Limb (tissue), 2 donors: ENCODE data around the gene CIDEC.
A peak's percentile ranks its signal among the peaks of the same experiment; 100 is the strongest.
"Not testable (repeated sequence)": the region's sequence is repeated elsewhere in the genome, so short reads cannot be mapped to it uniquely, and the experiment has no call there.

Experiments used
- DNase-seq, 2 donors: peaks; one replicate each; pipeline ENCODE4 v3.0.0-alpha.2; 2016; ENCODE audit errors: extremely low spot score in 2 of 2

The CIDEC gene

DNA sequence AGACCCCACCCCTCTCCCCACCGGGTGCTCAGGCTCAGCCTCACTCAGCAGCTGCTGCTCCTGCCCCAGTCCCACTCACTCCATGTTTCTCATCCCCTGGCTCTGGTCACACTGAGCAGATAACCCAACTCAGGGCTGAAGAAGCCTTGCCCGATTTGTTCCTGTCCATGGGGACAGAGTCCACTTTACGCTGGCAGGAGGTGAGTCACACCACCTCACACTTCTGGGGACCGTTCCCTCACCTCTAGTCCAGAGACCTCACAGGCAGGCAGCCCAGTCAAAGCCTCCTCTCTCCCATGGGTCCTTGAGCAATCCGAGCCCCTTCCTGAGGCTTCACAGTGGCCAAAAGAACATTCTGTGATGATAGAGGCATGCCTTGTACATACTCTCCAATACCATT is 1.4 kb downstream of the CIDEC start:
- no peak for DNase-seq

DNA sequence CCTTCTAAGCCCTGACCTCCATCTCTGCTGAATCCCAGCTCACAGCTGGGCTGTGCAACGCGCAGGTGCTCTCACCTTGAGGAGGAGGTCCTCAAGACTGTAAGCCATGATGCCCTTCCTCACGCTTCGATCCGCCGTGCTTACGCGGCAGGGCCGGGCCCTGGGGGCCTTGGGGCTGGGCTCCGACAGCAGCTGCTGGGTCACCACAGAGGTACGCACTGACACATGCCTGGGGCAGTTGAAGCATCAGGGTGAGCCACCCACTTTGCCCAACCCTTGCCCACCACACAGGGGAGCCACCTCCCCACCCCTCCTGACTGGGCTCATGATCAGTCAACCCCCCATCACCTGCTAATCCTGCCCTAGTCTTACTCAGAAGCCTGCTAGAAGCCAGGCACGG is 3.1 kb downstream of the CIDEC start:
- DNase-seq, result no peak

DNA sequence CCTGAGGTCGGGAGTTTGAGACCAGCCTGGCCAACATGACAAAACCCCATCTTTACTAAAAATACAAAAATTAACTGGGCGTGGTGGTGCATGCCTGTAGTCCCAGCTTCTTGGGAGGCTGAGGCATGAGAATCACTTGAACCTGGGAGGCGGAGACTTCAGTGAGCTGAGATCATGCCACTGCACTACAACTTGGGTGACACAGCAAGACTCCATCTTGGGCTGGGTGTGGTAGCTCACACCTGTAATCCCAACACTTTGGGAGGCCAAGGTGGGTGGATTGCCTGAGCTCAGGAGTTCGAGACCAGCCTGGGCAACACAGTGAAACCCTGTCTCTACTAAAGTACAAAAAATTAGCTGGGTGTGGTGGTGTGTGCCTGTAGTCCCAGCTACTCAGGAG is 3.8 kb downstream of the CIDEC start:
- not testable (repeated sequence) for DNase-seq

DNA sequence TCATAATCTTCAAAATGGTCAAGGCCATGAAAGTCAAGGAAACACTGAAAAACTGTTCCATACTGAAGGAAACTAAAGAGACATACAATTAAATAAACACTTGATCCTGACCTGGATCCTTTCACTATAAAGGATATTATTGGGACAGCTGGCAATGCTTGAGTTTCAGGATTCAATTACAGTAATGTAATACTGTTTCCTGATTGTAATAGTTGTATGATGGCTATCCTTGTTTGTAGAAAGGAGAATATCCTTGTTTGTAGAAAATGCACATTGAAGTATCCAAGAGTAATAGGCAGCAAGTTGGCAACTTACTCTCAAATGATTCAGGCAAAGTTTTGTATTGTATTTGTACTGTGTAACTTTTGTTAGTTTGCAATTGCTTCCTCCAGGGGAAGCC is 4.6 kb downstream of the CIDEC start:
- no peak for DNase-seq

DNA sequence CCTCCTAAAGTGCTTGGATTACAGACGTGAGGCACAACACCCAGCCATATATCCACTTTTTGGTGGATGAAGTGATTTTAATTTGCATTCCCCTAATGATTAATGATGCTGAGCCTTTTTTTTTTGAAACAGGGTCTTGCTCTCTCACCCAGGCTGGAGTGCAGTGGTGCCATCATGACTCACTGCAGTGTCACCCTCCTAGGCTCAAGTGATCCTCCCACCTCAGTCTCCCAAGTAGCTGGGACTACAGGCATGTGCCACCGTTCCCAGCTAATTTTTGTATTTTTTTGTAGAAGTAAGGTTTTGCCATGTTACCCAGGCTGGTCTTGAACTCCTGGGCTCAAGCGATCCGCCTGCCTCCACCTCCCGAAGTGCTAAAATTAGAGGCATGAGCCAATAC is 8.0 kb downstream of the CIDEC start:
- DNase-seq, result not testable (repeated sequence)

DNA sequence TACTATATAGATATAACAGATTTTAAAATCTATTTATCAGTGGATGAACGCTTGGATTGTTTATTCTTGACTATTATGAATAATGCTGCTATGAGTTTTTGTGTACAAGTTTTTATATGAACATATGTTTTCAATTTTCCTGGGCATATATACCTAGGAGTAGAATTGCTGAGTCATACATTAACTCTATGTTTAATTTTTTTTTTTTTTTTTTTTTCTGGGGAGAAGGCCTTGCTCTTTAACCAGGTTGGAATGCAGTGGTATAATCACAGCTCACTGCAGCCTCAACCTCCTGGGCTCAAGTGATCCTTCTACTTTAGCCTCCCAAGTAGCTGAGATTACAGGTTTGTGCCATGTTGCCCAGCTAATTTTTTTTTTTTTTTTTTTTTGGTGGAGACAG is 9.1 kb downstream of the CIDEC start:
- DNase-seq, result no peak

DNA sequence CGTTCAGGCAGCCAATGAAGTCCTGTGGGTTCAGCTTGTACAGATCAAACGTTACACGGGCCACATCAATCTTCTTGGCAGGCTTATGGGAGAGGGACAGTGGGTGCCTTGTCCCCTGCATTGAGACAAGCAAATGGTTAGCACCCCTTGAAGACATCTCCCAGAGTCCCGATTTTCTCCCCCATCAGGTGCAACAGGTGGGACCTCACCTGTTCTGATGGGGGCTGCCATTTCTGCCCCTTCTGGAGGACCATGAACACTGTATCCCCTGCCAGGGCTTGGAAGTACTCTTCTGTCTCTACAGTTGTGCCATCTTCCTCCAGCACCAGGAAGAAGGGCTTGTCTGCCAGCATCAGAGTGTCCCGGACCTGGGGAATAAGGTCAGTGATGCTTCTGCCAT is 10.1 kb downstream of the CIDEC start:
- no peak for DNase-seq

DNA sequence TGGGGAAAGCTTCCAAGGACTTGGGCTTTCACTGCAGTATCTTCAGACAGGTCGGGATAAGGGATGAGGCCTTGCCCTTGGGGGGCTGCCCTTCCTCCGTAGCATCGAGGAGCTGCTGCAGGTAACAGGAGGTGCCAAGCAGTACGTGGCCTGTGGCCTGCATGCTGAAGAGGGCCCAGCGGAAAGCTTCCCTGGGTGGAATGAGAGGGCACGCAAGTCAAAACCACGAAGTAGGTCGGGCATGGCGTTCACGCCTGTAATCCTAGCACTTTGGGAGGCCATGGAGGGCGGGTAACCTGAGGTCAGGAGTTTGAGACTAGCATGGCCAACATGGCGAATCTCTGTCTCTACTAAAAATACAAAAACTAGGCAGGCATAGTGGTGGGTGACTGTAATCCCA is 12.9 kb downstream of the CIDEC start:
- DNase-seq, result no peak

DNA sequence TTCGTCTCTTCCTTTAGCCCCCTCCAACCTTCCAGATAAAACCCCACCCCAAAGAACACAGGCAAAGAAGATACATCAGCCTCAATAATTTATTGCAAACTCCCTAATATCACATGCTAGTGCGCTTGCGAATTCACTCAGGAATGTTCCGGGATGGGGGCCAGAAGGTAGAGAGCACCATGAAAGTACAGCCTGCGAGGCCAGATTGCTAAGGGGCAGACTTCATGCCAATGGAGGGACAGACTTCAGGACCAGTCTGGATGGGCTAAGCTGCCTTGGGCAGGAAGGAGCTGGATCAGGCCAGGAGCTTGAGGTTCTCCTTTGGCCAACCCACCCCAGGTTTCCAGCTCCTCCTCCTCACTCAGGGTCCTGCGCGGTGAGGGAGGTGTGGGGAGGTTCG is 13.4 kb downstream of the CIDEC start:
- DNase-seq, result no peak

DNA sequence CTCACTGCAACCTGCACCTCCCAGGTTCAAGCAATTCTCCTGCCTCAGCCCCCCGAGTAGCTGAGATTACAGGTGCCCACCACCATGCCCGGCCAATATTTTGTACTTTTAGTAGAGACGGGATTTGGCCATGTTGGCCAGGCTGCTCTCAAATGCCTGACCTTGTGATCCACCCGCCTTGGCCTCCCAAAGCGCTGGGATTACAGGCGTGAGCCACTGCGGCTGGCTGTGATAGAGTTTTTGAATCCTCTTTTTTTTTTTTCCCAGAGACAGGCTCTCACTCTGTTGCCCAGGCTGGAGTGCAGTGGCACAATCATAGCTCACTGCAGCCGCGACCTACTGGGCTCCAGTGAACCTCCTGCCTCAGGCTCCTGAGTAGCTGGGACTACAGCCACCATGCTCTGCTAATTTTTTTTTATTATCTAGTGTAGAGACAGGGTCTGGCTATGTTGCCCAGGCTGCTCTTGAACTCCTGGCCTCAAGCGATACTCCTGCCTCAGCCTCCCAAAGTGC is 14.9 kb downstream of the CIDEC start:
- DNase-seq, result not testable (repeated sequence)

DNA sequence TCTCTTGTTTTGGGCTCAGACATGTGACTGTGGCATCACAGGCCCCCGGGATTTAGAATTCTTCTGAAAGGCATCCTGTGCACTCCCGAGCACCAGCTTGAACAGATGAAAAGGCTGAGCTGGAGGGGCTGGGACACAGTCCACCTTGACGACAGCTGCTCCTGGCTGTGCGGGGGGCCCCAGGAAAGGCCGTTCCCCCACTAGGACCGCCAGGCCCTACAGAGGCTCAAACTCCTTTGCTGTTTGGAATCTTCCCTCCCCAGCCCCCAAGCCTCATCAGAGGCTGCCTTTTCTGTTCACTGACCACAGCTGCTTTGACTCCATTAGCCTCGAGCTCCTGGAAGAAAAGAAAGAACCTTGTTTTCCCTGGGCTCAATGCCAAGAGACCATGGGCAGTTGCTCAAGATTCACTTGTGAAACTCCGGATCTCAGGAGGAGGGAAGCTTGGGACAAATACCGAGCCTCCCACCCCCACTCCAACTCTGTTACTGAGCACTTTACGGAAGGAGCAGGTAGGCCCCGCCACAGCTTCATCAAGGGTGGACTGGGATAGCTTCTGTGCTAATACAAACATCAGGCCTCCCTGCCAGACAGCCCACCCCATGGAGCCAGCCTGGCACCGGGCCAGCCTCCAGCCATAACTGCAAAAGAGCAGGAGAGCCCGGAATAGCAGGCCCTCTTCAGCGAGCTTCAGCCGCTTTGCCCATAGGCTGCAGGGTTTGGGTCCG is 15.7 kb downstream of the CIDEC start:
- peak; percentile 67 to 87 for DNase-seq

DNA sequence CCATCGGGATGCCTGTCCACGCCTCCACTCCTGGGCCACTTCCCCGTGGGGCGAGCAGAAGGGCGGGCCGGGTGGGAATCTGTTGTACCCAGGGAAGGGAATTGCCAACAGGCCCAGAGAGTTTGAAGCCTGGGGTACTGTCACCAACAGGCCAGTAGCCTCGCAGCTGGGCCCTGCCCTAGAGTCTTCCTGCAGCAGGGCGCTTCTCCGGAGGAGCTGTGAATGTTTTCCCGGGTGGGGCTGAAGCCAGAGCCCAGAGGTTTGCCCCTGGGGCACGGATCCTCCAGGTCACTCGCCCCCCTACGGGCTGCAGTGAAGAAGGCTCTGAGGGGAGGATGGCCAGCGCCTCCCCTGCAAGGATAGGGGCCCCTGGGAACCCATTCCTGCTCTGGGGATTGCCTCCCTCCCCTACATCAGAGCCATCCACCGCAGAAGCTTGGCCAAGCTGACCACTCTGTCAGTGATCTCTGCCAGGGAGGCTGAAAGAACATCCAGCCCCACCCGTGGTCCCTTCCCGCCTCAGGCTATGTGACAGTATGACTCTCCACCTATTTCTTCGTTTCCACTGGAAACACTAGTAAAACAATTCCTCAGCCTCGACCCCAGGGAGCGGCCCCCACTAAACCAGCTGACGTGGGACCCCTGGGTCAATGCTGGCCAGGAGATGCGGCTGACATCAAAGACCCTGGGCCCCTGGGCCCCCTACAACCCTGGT is 16.8 kb downstream of the CIDEC start:
- DNase-seq, result no peak

DNA sequence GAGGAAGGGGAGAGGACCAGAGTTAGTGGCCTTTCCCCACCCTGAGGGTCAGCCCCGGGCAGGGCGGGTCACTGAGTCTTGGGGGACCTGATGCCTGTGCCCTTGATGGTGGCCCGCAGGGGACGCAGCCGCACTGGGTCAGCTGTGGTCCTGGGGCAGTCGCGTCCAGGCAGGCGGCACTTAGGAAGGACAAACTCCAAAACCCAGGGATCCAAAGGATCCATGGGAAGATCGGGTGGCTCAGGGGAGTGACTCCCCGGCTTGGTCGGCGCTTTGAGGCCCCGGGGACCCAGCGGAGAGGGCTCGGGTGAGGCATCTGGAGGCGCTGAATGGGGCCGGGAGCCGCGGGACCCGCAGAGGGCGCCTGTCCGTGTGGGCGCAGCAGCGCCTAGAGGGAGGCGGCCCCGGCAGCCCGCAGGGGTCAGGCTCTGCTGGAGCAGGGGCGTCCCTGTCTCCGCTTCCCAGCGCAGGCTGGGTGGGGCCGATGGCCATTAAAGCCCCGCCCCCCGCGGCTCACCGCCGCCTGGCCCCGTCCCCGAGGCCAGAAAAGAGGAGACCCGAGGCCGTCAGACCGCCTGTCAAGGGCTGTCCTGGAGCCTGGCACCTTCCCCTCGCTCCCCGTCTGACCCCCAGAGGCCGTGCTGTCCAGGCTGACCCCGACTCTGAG is 17.5 kb downstream of the CIDEC start:
- peak; percentile 10 to 66 for DNase-seq

DNA sequence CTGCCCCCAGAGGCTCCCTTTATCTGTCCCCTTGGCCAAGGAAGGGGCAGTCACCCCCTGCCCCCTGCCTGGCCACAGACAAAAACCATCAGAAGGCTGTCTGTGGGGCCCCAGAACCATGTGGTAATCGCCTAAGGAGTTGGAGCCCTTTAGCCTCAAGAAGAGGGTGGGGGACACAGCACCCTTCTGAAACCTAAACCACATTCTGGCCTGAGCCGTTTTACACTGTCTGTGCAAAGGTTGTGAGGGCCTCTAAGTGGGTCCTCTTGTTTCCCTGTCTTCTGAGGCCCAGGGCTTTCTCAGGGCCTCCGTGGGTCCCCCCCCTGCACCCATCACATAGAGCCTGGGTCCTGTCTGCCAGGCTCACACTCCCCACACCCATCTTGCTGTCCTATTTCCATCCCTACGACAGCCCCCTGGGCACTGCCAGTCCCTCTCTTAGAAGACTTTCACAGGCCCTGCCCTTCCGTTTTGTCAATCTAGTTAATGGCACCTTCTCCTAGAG is 18.4 kb downstream of the CIDEC start:
- no peak for DNase-seq

DNA sequence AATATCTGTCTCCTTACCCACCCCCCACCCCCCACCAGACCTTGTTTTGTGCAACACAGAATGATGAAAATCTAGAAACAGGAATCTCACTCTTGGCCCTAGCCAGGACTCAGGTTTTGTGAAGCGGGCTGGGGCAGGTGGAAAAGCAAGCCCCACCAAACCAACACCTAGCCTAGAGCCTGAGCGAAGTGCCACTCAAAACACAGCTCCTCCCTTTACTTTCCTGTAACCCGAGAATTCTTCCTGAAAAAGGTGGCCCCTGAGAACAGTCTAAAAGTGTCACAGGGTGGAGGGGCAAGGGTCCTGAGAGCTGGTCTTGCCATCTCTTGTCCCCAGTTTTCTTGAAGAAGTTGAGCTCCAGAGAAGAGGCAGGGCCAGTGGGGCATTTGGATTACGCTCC is 18.9 kb downstream of the CIDEC start:
- no peak for DNase-seq

DNA sequence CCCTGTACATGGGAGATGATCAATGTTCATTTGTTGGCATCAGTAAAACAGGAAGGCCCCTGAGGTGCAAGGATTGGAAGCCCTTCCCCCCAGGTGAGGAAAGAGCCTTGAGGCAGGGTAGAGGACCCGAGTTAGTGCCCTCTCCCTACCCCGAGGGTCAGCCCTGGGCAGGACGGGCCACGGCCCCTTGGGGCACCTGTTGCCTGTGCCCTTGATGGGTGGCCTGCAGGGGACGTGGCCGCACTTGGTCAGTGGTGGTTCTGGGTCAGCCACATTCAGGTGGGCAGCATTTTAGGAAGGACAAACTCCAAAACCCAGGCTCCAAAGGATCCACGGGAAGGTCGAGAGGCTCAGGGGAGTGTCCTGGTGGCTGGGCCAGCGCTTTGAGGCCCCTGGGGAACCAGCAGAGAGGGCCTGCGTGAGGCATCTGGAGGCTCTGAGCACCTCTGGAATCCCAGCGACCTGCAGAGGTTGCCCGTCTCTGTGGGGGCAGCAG is 20.5 kb downstream of the CIDEC start:
- DNase-seq, result no peak

DNA sequence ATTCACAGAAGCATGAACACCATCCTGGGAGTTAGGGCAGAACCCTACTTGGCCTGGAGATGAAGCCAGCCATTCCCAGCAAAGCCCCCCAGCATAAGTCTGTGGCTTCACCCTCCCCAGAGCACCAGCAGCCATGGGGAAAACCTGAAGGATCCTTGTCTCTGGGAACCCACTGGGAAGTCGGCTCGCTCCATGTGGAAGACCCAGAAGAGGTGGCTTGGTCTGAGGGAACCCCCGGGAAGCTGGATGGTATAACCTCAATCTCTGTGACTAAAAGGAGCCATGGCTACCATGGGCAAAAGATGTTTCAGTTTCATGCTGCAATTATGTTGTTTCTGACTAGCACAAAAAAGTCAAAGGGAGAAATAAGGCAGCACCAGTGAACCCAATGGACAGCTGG is 24.5 kb downstream of the CIDEC start:
- no peak for DNase-seq

DNA sequence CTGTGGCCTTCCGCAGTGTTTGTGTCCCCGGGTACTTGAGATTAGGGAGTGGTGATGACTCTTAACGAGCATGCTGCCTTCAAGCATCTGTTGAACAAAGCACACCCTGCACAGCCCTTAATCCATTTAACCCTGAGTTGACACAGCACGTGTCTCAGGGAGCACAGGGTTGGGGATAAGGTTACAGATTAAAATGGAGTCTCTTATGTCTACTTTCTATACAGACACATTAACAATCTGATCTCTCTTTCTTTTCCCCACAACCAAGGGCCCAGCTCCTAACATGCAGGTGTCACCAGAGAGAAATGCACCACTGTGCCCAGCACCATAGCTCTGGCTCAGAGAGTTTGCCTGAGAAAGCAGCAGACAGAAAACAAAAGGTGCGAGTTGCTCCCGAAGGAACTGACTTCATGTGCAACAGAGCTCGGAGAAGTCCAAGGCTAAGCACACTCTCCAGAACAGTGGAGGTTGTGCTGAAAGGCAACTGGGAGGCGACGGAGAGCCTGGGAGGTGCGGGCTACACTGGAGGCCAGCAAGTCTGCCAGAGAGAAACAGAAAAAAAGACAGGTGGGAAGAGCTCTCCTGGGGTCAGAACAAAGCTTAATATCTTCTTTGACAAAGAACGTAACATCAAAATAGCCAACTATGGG is 25.6 kb downstream of the CIDEC start:
- not testable (repeated sequence) for DNase-seq

DNA sequence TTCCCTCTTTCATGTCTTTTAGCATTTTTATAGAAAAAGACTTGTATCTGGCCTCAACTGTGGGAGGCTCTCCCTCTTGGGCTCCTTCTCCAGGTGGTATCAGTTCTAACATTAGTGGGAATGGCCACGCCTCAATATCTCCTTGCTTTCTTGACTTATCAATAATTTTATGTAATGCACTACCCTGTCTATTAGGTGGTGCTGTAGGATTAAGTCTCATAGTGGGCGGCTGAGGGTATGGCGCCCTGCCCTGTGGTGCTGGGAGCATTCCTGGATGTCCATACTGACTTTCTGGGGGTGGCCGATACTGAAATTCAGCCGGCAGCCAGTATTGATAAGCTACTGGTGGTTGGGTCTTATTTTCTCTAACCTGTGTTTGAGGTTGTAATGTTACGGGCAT is 27.5 kb downstream of the CIDEC start:
- DNase-seq, result no peak

DNA sequence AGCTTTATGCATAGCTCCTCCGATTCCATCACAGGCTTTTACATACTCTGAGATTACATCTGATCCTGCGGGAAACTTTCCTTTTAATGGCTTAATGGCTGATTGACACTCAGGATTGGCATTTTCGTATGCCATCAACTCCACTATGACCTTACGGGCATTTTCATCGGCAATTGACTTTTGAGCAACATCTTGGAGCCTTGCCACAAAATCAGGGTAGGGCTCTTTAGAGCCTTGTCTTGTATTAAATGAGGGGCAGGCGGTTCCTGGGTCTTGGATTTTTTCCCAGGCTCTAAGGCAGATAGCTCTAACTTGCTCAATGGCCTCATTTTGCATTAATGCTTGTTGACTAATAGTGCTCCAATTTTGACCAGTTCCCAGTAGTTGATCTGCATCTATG is 28.1 kb downstream of the CIDEC start:
- not testable (repeated sequence) for DNase-seq

DNA sequence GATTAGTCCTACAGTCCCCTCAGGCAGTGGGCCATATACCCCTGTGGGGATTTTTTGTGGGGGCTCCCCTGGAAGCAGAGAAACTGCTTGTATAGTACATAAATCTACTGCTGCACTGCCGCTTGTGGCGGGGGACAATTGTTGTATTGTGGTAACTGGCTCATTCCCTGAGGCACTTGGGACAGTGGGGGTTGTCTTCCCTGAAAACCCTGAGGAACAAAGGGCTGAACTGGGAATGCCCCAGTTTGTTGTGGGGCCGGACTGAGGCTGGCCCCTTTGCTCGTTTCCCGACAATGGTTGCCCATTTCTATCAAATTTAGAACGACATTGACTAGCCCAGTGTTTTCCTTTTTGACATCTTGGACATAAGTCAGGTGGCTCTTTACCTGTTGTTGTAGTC is 28.7 kb downstream of the CIDEC start:
- DNase-seq, result not testable (repeated sequence)

DNA sequence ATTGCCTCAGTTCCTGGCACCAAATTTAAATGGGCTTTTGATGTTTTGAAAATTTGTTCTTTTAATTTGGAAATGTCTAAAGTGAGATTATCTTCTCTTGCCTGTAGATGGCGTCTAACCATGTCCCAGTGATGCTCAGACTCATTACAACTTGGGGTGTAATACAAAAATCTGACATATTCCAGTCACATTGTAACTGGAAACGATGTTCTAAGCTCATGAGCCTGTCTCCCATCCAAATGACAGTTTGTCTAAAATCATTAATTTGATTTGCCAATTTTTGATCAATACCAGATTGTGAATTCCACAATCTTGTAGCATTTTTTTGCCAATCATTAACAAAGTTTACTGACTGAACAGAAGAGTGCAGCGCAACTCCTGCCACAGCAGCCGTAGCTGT is 31.2 kb downstream of the CIDEC start:
- DNase-seq, result peak in 1 of 2 donors; percentile 15
